ENCODE results near the gene DLG3.

DLG3 gene

GRCh38 chrX:70527053-70527452, 82.4 kb downstream of the DLG3 start:
- no peak for DNase-seq

GRCh38 chrX:70527610-70528345, 83.1 kb downstream of the DLG3 start:
- DNase-seq, result no peak

- DNase-seq, result no peak
Observed at GRCh38 chrX:70535198-70535597, 90.6 kb downstream of the DLG3 start.

GRCh38 chrX:70549429-70549828, 104.8 kb downstream of the DLG3 start:
- no peak for DNase-seq

GRCh38 chrX:70552130-70552704, 107.6 kb downstream of the DLG3 start:
- DNase-seq, result no peak

GRCh38 chrX:70553516-70553915, 108.9 kb downstream of the DLG3 start:
- no peak for DNase-seq

- DNase-seq, result no peak
Observed at GRCh38 chrX:70554081-70554480, 109.4 kb downstream of the DLG3 start.

GRCh38 chrX:70554523-70554922, 109.9 kb downstream of the DLG3 start:
- no peak for DNase-seq

- no peak for DNase-seq
Observed at GRCh38 chrX:70554948-70555347, 110.3 kb downstream of the DLG3 start.

Data from central memory CD4-positive, alpha-beta T cell (primary cell).